ENCODE results near the gene ISL2.

ISL2 gene

DNA sequence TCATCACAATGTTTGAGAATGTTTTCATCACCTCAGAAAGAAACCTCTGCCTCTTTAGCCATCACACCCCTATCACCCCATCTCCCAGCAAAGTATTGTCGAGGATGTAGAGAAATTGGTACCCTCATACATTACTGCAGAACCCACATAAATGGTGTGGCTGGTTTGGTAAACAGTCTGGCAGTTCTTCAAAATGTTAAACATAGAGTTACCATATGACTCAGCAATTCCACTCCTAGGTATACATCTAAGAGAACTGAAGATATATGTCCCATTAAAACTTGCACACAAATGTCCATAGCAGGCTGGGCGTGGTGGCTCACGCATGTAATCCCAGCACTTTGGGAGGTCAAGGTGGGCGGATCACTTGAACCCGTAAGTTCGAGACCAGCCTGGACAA lies 16.6 kb upstream of the ISL2 start:
- no peaks in the 10 kb centered on the region for H3K79me2 ChIP-seq (ENCODE audit: insufficient read depth, low read length)
- no peak overlapping the region for H3K27ac ChIP-seq (ENCODE audit: low read depth, low read length)
- H2AFZ ChIP-seq (ENCODE audit: low read depth, low read length, severe bottlenecking) = no peak overlapping the region
- no peaks in the 10 kb centered on the region for H3K36me3 ChIP-seq (ENCODE audit: low read length)
- no peak overlapping the region for H3K9ac ChIP-seq (ENCODE audit: low read length)
- TF ChIP-seq, protein P1, sequence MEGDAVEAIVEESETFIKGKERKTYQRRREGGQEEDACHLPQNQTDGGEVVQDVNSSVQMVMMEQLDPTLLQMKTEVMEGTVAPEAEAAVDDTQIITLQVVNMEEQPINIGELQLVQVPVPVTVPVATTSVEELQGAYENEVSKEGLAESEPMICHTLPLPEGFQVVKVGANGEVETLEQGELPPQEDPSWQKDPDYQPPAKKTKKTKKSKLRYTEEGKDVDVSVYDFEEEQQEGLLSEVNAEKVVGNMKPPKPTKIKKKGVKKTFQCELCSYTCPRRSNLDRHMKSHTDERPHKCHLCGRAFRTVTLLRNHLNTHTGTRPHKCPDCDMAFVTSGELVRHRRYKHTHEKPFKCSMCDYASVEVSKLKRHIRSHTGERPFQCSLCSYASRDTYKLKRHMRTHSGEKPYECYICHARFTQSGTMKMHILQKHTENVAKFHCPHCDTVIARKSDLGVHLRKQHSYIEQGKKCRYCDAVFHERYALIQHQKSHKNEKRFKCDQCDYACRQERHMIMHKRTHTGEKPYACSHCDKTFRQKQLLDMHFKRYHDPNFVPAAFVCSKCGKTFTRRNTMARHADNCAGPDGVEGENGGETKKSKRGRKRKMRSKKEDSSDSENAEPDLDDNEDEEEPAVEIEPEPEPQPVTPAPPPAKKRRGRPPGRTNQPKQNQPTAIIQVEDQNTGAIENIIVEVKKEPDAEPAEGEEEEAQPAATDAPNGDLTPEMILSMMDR (IDR thresholded peaks at IDR 0.05; ENCODE audit: insufficient read depth, low read length, poor library complexity, severe bottlenecking) = no peak
- no peak for TF ChIP-seq EZH2phosphoT487 (conservative IDR thresholded peaks at IDR 0.05; ENCODE audit: low read length)
- no peak overlapping the region for H3K4me3 ChIP-seq (ENCODE audit: insufficient read depth, low read length, poor library complexity, severe bottlenecking)
- H3K9me3 ChIP-seq (ENCODE audit: insufficient read depth, low read length) = no peaks in the 10 kb centered on the region
- no peaks in the 10 kb centered on the region for H4K20me1 ChIP-seq (ENCODE audit: low read depth, low read length)
- H3K27me3 ChIP-seq (ENCODE audit: low read length) = no peaks in the 10 kb centered on the region
- H3K4me2 ChIP-seq (ENCODE audit: low read depth, low read length, poor library complexity, severe bottlenecking) = no peak overlapping the region
- no peaks in the 10 kb centered on the region for H3K9me2 ChIP-seq (replicated peaks; ENCODE audit: insufficient read depth, low read length)
- 0 out of 2 replicates have a peak, but pooled peaks cover 5% of the 10 kb centered on the region for H3F3A ChIP-seq (ENCODE audit: insufficient read depth)

DNA sequence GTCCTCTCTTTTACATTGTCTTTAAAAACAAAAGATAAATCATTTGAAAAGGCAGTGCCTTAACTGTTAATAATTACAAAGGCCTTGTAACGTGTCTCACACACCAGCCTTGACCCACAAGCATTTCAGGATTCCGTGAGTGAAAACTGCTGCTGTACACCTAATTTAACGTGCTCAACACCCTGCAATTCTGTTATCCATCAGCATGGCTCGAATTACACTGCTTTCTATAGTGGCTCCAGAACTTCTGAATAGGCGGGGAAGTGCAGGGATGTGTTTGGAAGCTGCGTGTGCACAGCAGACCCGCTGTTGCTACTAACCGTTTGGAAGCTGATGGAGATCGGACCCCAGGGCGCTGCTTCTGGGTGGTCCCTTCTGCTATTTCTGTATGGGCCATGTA lies 15.4 kb upstream of the ISL2 start:
- 0 out of 2 replicates have a peak, but pooled peaks cover 5% of the 10 kb centered on the region for H3F3A ChIP-seq (ENCODE audit: insufficient read depth)
- H3K9ac ChIP-seq (ENCODE audit: low read length) = no peak overlapping the region
- H3K79me2 ChIP-seq (ENCODE audit: insufficient read depth, low read length) = no peaks in the 10 kb centered on the region
- no peaks in the 10 kb centered on the region for H3K9me2 ChIP-seq (replicated peaks; ENCODE audit: insufficient read depth, low read length)
- H3K4me2 ChIP-seq (ENCODE audit: low read depth, low read length, poor library complexity, severe bottlenecking) = no peak overlapping the region
- H2AFZ ChIP-seq (ENCODE audit: low read depth, low read length, severe bottlenecking) = no peak overlapping the region
- H3K27ac ChIP-seq (ENCODE audit: low read depth, low read length) = no peak overlapping the region
- H4K20me1 ChIP-seq (ENCODE audit: low read depth, low read length) = no peaks in the 10 kb centered on the region
- TF ChIP-seq, protein P1 (IDR thresholded peaks at IDR 0.05; ENCODE audit: insufficient read depth, low read length, poor library complexity, severe bottlenecking) = no peak
- no peak for TF ChIP-seq EZH2phosphoT487 (conservative IDR thresholded peaks at IDR 0.05; ENCODE audit: low read length)
- no peaks in the 10 kb centered on the region for H3K36me3 ChIP-seq (ENCODE audit: low read length)
- no peaks in the 10 kb centered on the region for H3K9me3 ChIP-seq (ENCODE audit: insufficient read depth, low read length)
- H3K4me3 ChIP-seq (ENCODE audit: insufficient read depth, low read length, poor library complexity, severe bottlenecking) = no peak overlapping the region
- H3K27me3 ChIP-seq (ENCODE audit: low read length) = no peaks in the 10 kb centered on the region

DNA sequence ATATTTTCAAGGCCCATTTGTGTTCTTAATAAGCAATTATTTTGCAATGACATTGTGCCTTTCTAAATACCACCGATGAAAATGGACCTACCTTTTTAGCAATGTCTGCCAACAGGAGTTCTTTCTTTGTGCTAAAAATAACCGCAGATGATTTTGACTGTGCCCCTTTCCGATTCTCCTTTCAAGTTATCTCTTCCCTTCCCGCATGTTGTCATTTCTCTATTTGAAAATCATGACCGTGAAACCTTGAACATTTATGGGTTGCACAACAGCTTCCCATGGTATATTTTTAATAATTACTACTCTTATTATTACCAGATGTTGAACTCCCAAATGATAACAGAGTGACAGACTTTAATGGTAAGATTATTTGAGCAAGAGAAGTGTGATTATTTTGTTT lies 15.0 kb upstream of the ISL2 start:
- Histone ChIP-seq H3K9me3 (ENCODE audit: insufficient read depth, low read length) (no peaks in the 10 kb centered on the region), H3K27me3 (ENCODE audit: low read length) (no peaks in the 10 kb centered on the region), H3K9me2 (replicated peaks; ENCODE audit: insufficient read depth, low read length) (no peaks in the 10 kb centered on the region), H3K36me3 (ENCODE audit: low read length) (no peaks in the 10 kb centered on the region), H3K79me2 (ENCODE audit: insufficient read depth, low read length) (no peaks in the 10 kb centered on the region), H3K9ac (ENCODE audit: low read length) (no peak overlapping the region), H3K4me2 (ENCODE audit: low read depth, low read length, poor library complexity, severe bottlenecking) (no peak overlapping the region), H3K4me3 (ENCODE audit: insufficient read depth, low read length, poor library complexity, severe bottlenecking) (no peak overlapping the region), H3K27ac (ENCODE audit: low read depth, low read length) (no peak overlapping the region), H4K20me1 (ENCODE audit: low read depth, low read length) (no peaks in the 10 kb centered on the region), H3F3A (ENCODE audit: insufficient read depth) (0 out of 2 replicates have a peak, but pooled peaks cover 5% of the 10 kb centered on the region), H2AFZ (ENCODE audit: low read depth, low read length, severe bottlenecking) (no peak overlapping the region)
- TF ChIP-seq EZH2phosphoT487 (conservative IDR thresholded peaks at IDR 0.05; ENCODE audit: low read length) = no peak
- TF ChIP-seq, protein P1 (IDR thresholded peaks at IDR 0.05; ENCODE audit: insufficient read depth, low read length, poor library complexity, severe bottlenecking) = no peak

Data from SU-DHL-6 (cell line).